Esophagus squamous epithelium (tissue), 5 donors: Measurements from ENCODE around the gene B4GALNT4. TPM values are rescaled to one million over a fixed set of nuclear protein-coding genes. Genes with fewer than 3 reads are reported as not detected.
"Not testable (repeated sequence)": the region's sequence is repeated elsewhere in the genome, so short reads cannot be mapped to it uniquely, and the experiment has no call there.

Experiments
- DNase-seq: peaks from one replicate; lab custom pipeline; 2025; lab: John Stamatoyannopoulos, UW
- H3K27ac ChIP-seq, 4 donors: fragments of 200-600 bp; sonication (generic); one replicate each; pipeline ENCODE4 v1.5.1; 2016 to 2019; ENCODE audit warnings: mild to moderate bottlenecking in 1 of 4
- H3K27me3 ChIP-seq, 4 donors: fragments of 200-600 bp; sonication (generic); 1 replicate in 3 of 4; 2 replicates in 1 of 4; pipeline versions ENCODE4 v1.5.1 to v1.6.0; 2017 to 2021; ENCODE audit warnings: antibody characterized with exemption in 1 of 4
- H3K36me3 ChIP-seq, 3 donors: fragments of 200-600 bp; sonication (generic); one replicate each; pipeline ENCODE4 v1.5.1; 2016 to 2019
- H3K4me1 ChIP-seq, 3 donors: fragments of 200-600 bp; sonication (generic); one replicate each; pipeline ENCODE4 v1.5.1; 2017 to 2019
- H3K4me3 ChIP-seq, 4 donors: fragments of 200-600 bp; sonication (generic); 1 replicate in 3 of 4; 2 replicates in 1 of 4; pipeline ENCODE4 v1.5.1; 2016 to 2019; ENCODE audit warnings: mild to moderate bottlenecking in 2 of 4, moderate library complexity in 1 of 4
- H3K9me3 ChIP-seq, 3 donors: fragments of 200-600 bp; sonication (generic); one replicate each; pipeline ENCODE4 v1.5.1; 2016 to 2019
- POLR2A ChIP-seq, 4 donors: fragments of 450-650 bp; IDR thresholded peaks; one replicate each; pipeline ENCODE4 v1.6.1; 2017; ENCODE audit warnings: antibody characterized with exemption in 4 of 4, mild to moderate bottlenecking in 4 of 4, moderate library complexity in 3 of 4
- WGBS, 2 donors: methylation state at CpG; one replicate each; pipeline ENCODE4 v1.1.5; 2018; 5-methylcytosine and 5-hydroxymethylcytosine counted together
- intact Hi-C: fragments of 100-400 bp; cut with DNase I; formaldehyde crosslinking; loops from one replicate; pipeline ENCODE4 v1.15.0; 2022
- total RNA-seq, 4 donors: library from RNA; depleted of rRNA; stranded (reverse); fragments of >200 nt; gene quantifications; one replicate each; pipeline ENCODE4 v1.1.0, GENCODE V29; 2016
- TF ChIP-seq, protein P1 (sequence below), 6 experiments: fragments of 450-650 bp in 4 of 6; fragments of 200-600 bp in 2 of 6; sonication (generic) in 2 of 6; IDR thresholded peaks; one replicate each; pipeline ENCODE4 v1.5.1; 2016 to 2019; ENCODE audit warnings: antibody characterized with exemption in 6 of 6, mild to moderate bottlenecking in 4 of 6, moderate library complexity in 4 of 6
- donor health status: DM: yes; HTN: yes; CAD: no.

The B4GALNT4 gene
- total RNA-seq, 4 donors from 2014 or later = 0.97 to 7.9 (median 3.3) TPM

DNA sequence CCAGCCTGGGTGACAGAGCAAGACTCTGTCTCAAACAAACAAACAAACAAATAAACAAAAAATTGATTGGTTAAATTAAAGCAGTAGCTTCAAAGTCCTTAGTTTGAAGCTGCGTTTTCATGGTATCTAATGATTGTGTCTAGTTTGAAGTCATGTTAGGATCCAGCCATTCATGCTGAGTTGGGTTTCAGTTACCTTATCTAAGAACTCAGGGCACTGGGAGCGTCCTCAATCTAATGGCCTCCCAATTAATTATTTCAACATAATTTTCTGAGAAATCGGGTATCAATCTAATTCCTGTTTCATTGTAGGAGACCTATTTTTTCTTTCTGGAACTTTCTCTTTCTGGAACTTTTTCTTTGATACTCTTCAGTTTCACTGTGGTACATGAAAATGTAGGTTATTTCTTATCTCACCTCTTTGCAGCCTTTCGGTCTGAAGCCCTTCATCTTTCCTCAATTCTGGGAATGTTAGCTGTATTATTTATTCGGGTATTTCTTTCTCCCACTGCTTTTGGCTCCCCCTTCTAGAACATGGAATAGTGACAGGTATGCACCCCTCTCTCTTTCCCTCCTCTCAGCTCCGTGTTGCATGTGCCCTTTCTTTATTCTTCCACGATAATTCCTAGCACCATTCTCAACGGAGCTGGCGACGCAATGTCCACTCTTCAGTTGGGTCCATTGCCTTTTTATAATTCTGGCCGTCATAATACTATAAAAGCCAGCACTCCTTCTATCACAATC, 24.3 kb upstream of the B4GALNT4 start:
- no peak for DNase-seq
- TF ChIP-seq, protein P1, sequence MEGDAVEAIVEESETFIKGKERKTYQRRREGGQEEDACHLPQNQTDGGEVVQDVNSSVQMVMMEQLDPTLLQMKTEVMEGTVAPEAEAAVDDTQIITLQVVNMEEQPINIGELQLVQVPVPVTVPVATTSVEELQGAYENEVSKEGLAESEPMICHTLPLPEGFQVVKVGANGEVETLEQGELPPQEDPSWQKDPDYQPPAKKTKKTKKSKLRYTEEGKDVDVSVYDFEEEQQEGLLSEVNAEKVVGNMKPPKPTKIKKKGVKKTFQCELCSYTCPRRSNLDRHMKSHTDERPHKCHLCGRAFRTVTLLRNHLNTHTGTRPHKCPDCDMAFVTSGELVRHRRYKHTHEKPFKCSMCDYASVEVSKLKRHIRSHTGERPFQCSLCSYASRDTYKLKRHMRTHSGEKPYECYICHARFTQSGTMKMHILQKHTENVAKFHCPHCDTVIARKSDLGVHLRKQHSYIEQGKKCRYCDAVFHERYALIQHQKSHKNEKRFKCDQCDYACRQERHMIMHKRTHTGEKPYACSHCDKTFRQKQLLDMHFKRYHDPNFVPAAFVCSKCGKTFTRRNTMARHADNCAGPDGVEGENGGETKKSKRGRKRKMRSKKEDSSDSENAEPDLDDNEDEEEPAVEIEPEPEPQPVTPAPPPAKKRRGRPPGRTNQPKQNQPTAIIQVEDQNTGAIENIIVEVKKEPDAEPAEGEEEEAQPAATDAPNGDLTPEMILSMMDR (IDR thresholded peaks at IDR 0.05) = no peak
- no peak for TF ChIP-seq POLR2A (IDR thresholded peaks at IDR 0.05)
- peaks cover 0 to 43% (median 0%) of the 10 kb centered on the region in 4 donors for H3K27me3 ChIP-seq
- no peaks in the 10 kb centered on the region for H3K9me3 ChIP-seq
- H3K4me1 ChIP-seq = peaks cover 3 to 12% (median 4%) of the 10 kb centered on the region in 3 donors
- no peak overlapping the region for H3K4me3 ChIP-seq
- no peaks in the 10 kb centered on the region for H3K36me3 ChIP-seq
- H3K27ac ChIP-seq = no peak overlapping the region
- 92% methylated on average over 11 of the region's 11 CpGs for WGBS, 2 donors
- intact Hi-C loops = no loop called here

GRCh38 chr11:346529-346928, 22.8 kb upstream of the B4GALNT4 start:
- Histone ChIP-seq H3K4me1 (peaks cover 4 to 27% (median 6%) of the 10 kb centered on the region in 3 donors), H3K27me3 (peaks cover 0 to 52% (median 0%) of the 10 kb centered on the region in 4 donors), H3K27ac (no peak overlapping the region), H3K36me3 (no peaks in the 10 kb centered on the region), H3K4me3 (no peak overlapping the region), H3K9me3 (no peaks in the 10 kb centered on the region)
- WGBS, 2 donors = 78 to 82% methylated on average over 3 of the region's 3 CpGs
- no peak for DNase-seq
- no peak for TF ChIP-seq POLR2A (IDR thresholded peaks at IDR 0.05)
- TF ChIP-seq, protein P1 (IDR thresholded peaks at IDR 0.05) = no peak
- intact Hi-C loops = no loop called here

GRCh38 chr11:349270-349954, 19.9 kb upstream of the B4GALNT4 start:
- intact Hi-C loops, H3K27ac ChIP-seq, DNase-seq, H3K4me3 ChIP-seq, H3K9me3 ChIP-seq, H3K36me3 ChIP-seq: not testable (repeated sequence)
- peaks cover 0 to 58% (median 0%) of the 10 kb centered on the region in 4 donors for H3K27me3 ChIP-seq
- WGBS, 2 donors = 78 to 89% methylated on average over 2 to 3 of the region's 8 CpGs
- peaks cover 9 to 40% (median 25%) of the 10 kb centered on the region in 3 donors for H3K4me1 ChIP-seq

DNA sequence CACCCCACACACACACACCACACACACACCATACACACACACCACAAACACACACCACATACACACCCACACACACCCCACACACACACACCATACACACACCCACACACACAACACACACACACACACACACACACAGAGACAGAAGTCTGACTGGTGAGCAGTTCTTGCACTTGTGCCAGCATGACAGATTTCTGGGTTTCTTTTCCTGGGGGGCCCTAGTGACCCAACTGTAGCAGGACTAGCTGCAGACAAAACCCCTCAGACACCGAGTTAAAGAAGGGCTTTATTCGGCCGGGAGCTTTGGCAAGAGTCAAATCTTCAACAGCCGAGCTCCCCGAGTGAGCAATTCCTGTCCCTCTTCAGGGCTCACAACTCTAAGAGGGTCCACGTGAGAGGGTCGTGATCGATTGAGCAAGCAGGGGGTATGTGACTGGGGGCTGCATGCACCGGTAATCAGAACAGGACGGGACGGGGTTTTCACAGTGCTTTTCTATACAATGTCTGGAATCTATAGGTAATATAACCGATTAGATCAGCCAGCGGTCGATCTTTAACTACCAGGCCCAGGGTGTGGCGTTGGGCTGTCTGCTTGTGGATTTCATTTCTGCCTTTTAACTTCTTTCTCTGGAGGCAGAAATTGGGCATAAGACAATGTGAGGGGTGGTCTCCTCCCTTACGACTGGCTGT, 19.1 kb upstream of the B4GALNT4 start:
- intact Hi-C loops, H3K9me3 ChIP-seq, H3K4me3 ChIP-seq, DNase-seq, H3K36me3 ChIP-seq: not testable (repeated sequence)
- Histone ChIP-seq H3K27me3 (peaks cover 0 to 54% (median 0%) of the 10 kb centered on the region in 4 donors), H3K27ac (peak overlapping the region; percentile 14 to 73 (median 64)), H3K4me1 (peaks cover 10 to 47% (median 26%) of the 10 kb centered on the region in 3 donors)
- 16 to 45% methylated on average over 5 to 8 of the region's 16 CpGs for WGBS, 2 donors

GRCh38 chr11:350723-351255, 18.5 kb upstream of the B4GALNT4 start:
- Histone ChIP-seq H3K9me3 (no peaks in the 10 kb centered on the region), H3K4me3 (no peak overlapping the region), H3K4me1 (peaks cover 16 to 53% (median 32%) of the 10 kb centered on the region in 3 donors), H3K27ac (peak overlapping the region; percentile 14 to 73 (median 64)), H3K36me3 (no peaks in the 10 kb centered on the region), H3K27me3 (peaks cover 0 to 48% (median 0%) of the 10 kb centered on the region in 4 donors)
- no peak for DNase-seq
- TF ChIP-seq, protein P1 (IDR thresholded peaks at IDR 0.05) = no peak
- peak in 1 of 4 donors; percentile 16 for TF ChIP-seq POLR2A (IDR thresholded peaks at IDR 0.05)
- intact Hi-C loops = no loop called here
- 27% methylated on average over 10 to 15 of the region's 18 CpGs for WGBS, 2 donors
